ENCODE measurements around the gene AGRP.

AGRP gene

DNA sequence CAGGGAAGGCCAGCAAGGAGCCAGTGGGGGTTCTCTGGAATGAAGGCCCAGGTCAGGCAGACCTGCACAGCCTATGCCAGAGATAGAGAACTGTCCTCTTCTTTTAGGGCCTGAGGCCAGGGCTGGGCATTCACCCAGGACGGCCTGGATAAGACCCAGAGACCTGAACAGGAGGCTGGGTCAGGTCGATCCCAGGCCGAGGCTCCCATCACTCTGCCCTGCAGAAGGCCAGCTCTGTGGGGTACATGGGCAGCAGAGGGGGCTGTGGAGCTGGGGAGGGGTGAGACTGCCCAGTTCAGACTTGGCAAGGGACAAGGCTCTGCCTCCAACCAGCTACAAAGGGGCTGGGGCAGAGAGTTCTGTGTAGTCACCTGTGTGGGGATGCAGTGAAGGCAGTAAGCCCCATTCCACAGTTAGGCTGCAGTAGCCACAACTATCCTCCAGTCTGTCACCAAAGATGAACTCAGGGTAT, 37.9 kb downstream of the AGRP start:
- DNase-seq, result no peak

DNA sequence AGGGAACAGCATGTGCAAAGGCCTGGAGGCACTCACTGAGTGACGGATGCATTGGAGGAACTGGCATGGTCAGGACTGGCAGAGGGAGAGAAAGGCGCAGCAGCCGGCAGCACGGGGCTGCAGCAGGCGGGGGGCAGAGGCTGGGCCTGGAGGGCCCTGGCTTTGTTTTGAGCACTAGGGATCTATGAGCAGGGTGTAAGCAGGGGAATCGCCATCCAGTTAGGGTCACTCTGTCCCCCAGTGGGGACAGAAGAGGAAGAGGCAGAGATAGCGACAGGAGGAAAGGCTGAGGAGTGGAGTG, 38.3 kb downstream of the AGRP start:
- DNase-seq, result no peak

DNA sequence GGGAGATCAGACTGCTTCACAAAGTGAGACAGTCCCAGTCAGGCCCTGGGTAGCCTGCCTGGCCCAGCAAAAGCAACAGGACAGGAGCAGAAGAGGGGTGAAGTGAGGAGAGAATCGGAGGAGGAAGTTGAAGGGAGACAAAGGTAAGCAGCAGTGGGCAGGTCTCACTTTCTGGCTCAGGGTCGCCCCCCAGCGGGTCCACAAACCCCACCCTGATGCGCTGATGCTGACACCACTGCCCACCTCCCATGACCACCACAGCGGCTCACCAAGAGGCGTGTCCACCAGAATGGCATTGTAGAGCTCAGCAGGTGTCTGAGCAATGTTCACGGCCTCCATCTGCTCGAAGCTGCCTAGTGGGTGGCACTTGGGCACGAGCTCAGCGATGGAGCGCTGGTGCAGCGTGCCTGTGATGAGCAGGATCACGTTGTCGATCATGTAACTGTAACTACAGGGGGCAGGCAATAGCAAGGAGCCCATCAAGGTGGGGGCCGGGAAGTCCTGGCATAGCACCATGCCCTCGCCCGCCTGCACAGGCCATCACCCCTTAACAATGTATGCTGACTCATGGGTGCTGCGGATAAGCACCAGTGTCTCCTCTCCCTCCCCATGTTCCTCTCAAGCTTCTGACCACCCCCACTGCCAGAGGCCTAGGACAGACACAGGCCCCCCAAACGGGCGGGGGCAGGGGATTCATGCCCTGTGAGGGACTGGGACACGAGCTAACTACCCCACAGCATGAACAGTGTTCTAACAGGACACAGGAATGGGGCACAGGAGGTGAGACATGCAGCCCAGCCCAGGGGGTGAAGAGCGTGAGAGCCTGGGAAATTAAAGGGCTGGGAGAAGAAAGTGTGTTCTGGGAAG, 38.9 kb downstream of the AGRP start:
- no peak for DNase-seq

DNA sequence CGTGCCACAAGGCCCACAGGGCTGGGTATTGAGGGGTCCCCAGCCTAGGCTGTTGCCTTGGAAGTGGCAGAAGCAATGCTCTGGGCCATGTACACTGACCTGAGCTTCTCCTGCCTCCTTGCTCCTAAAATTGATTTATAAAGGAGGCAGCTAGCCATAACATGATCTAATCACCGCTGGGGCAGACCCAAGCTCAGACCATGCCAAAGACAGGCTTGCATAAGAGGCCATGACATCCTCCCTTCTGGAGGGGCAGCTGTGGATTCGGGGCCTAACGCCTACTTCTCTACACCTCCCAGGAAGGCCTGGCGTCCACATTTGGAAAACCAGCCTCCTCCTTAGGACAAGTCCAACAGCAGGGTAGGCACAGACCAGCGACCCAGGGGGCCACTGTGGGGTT, 40.1 kb downstream of the AGRP start:
- no peak for DNase-seq

DNA sequence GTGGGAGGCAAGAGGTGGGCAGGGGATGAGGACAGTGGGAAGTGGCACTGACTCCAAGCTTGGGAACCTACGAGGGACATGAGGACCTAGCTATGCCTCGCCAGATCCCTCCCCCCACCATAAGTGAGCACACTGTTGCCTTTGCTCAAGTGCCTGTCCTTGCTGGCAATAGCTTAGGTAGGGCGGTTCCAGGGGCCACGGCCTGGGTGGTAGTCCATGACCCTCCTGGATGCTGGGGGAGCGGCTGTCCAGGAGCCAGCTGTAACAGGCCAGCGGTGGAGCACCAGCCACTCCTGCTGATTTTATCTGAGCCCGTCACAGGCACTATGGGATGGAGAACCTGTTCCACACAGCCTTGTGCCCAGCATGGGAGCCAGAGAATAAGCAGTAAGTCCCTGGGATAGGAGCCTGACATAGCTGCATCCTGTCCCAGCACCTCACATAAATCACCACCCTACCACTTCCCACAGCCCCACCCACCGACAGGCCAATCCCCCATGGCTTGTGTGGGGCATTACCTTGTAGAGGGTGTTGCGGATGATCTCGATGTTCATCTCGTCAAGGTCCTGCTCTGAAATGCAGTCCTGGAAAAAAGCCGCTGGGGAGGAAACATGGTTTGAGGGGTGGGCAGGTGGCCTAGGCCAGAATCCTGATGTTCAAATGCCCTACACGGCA, 40.6 kb downstream of the AGRP start:
- DNase-seq, result no peak

DNA sequence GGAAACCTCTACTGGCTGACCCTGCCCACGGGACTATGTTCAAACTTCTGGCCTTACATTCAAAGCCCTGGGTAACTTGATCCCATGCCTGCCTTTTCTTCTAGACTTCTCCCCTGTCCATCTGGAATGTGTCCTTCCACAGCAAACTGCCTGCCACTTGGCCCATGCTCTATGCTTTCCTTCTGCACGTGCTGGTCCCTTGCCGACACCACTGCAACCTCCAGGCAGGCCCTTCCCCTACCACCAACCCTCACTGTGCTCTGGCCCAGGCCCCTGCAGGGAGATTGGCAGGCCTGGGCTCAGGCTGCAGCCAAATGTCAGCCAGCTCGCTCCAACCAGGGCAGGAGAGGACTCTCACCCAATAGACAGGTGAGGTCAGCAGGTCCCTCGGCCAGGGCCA, 41.4 kb downstream of the AGRP start:
- DNase-seq, result no peak

DNA sequence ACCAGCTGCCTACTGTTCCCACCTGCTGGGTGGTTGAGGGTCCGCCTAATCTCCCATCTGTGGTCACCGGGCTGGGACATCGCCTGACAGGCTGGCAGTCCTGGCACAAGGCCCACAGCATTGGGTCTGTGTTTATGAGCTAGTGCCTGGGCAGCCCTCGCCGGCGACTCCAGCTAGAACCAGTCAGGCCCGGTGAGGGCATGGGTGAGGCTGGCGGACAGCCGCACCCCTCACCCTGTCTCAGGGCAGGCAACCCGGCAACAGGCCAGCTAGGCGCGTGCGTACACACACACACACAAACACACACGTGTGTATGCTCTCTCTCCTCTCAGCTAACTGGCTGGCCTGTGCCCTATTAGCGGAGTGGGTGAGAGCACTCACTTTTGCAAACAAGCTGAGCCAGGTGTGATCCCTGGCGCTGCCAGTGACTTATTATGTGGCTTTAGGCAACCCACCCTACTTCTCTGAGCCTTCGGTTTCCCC, 42.0 kb downstream of the AGRP start:
- no peak for DNase-seq

DNA sequence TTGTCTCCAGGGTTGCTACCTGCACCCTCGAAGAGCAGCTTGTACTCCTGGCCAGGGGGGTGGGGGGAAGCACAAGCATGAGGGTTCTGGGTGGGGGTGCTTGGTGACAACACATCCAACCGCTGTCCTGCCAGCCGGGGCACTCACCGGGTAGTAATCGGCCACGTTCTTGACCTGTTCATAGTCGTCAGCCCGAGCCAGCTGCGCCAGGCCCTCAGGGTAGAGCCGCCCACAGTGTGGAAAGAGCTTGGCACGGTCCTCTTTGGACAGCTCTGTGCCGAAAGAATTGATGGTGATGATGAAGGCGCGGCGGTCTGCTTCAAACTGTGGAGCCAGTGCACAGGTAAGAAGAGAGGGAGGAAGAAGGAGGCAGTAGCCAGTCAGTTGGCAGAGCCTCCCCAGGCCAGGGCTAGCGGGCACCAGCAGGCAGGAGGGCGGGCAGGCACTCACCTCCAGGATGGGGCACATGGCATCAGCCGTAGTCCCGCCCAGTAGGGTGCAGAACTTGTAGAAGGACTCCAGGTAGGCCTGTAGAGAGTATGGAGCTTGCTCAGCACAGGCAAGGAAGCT, 44.4 kb downstream of the AGRP start:
- DNase-seq, result no peak

DNA sequence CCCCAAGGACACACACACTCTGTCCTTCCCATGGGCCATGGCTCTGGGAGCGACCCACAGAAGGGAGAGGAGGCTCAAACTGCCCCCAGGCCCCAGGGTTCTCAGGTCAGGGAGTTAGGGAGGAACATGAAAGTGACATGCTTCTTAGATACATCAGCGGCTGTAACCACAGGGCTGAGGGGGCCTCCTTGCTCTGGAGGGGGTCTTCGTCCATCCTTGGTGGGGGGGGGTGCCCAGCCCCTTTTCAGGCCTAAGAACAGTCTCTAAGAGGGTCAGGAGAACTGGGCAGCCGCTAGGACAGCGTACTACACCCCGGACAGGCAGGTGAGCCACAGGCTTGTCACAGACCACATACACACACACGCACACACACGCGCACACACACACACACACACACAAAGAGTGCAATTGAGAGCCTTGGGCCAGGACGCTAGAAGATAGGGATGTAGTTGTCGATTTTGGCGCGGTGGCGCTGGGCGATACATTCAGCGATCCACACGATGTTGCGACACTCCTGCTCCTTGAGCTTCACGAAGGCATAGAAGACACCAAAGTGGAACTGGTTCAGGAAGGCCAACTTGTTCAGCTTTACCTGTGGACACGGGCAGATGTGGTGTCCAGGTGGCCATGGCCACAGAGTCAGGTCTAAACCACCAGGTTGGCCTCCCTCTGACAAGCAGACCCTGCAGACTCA, 45.1 kb downstream of the AGRP start:
- no peak for DNase-seq

DNA sequence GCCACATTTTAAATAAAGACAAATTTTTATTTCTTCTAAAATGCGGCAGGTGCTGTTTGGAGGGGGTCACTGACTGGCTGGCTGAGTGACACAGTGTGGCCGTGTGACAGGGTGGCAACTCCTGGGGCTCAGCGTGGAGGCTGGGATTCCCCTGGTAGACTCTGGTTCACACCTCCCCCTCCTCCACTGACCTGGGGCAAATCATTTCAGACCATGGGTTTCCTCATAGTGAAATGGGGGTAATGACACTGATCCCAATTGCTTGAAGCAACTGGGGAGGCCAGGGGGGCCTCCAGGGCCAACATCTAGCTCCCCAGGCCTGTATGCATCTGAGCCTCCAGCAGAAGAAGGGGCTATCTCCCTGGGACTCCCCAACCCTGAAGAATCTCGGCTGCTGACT, 45.8 kb downstream of the AGRP start:
- no peak for DNase-seq

DNA sequence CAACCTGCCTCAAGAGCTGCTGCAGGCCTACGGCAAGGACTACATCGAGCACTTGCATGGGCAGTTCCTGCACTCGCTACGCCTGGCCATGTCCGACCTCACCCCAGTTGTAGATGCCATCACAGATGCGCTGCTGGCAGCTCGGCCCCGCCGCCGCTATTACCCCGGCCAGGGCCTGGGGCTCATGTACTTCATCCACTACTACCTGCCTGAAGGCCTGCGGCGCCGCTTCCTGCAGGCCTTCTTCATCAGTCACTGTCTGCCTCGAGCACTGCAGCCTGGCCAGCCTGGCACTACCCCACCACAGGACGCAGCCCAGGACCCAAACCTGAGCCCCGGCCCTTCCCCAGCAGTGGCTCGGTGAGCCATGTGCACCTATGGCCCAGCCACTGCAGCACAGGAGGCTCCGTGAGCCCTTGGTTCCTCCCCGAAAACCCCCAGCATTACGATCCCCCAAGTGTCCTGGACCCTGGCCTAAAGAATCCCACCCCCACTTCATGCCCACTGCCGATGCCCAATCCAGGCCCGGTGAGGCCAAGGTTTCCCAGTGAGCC, 46.6 kb downstream of the AGRP start:
- no peak for DNase-seq

DNA sequence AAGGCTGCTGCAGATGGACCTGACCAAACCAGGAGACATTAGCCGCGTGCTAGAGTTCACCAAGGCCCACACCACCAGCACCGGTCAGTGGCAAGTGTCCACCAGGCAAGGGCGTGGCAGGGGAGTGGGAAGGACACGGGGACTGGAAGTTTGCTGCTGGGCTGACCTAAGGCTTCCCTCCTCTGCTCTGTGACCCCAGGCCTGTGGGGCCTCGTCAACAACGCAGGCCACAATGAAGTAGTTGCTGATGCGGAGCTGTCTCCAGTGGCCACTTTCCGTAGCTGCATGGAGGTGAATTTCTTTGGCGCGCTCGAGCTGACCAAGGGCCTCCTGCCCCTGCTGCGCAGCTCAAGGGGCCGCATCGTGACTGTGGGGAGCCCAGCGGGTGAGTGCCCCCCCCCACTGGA, 47.6 kb downstream of the AGRP start:
- DNase-seq, result no peak

DNA sequence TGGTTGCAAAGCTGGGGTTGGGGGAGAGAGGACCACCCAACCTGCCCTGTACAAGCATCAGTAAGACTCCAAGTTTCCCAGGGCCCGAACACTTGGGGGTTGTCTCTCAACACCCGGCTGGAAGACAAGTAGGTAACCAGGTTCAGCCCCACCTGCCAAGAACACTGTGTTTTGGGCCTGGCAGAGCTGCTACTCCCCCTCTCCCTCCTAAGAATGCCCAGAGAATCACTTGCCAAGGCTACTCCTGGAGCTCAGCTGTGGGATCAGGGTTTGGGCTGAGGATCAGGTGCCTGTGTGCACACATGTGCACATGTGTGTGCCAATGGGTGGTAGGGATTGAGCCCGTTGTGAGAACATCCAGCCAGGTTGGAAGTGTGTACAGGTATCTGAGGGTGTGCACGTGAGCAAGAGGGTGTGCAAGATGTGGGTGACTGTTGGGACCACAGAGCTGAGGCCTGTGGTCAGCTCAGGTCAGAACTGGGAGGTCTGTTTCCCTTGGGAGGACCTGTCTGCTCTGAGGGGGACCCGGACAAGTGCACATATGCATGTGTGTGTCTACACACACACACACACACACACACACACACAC, 50.1 kb downstream of the AGRP start:
- DNase-seq, result no peak

Measured in fibroblast of skin of scalp (primary cell).